Natural killer cell (primary cell): ENCODE results near the gene RBM20. TPM values are rescaled to one million over a fixed set of nuclear protein-coding genes. Genes with fewer than 3 reads are reported as not detected.

Experiments
- ATAC-seq, 3 donors: fragments of 150-1000 bp in 2 of 3; fragments of 200-7000 bp in 1 of 3; cut with Tn5 transposase; 1 replicate in 1 of 3; 2 replicates in 2 of 3; pipeline ENCODE4 v1.10.0; 2021; ENCODE audit warnings: mild to moderate bottlenecking in 2 of 3, moderate library complexity in 2 of 3
- DNase-seq, 2 donors: peaks; one replicate each; pipeline versions ENCODE4 v3.0.0 to v3.0.0-alpha.2; 2013 to 2021; ENCODE audit warnings: mixed read lengths in 1 of 2
- H3K27ac ChIP-seq: one replicate; pipeline ENCODE4 v1.5.1; 2013; ENCODE audit warnings: mild to moderate bottlenecking, low read length
- H3K27me3 ChIP-seq: one replicate; pipeline ENCODE4 v1.6.1; 2013; ENCODE audit warnings: low read length; ENCODE audit not compliant: control insufficient read depth, insufficient read depth
- H3K36me3 ChIP-seq: one replicate; pipeline ENCODE4 v1.6.1; 2013; ENCODE audit warnings: low read length; ENCODE audit not compliant: control insufficient read depth, insufficient read depth
- H3K4me1 ChIP-seq: one replicate; pipeline ENCODE4 v1.6.1; 2013; ENCODE audit warnings: low read length; ENCODE audit not compliant: control insufficient read depth, insufficient read depth
- H3K4me3 ChIP-seq: one replicate; pipeline ENCODE4 v1.5.1; 2013; ENCODE audit warnings: low read length
- H3K9me3 ChIP-seq: one replicate; pipeline ENCODE4 v1.6.1; 2013; ENCODE audit warnings: low read length; ENCODE audit not compliant: control insufficient read depth, insufficient read depth
- H3K27ac Mint-ChIP-seq, 2 donors: one replicate each; pipeline ENCODE4 v1.8.0; 2022; ENCODE audit warnings: mild to moderate bottlenecking in 2 of 2, mixed read lengths in 2 of 2, moderate library complexity in 1 of 2
- H3K27me3 Mint-ChIP-seq, 2 donors: one replicate each; pipeline ENCODE4 v1.8.0; 2022; ENCODE audit warnings: low read depth in 2 of 2, mixed read lengths in 2 of 2
- H3K36me3 Mint-ChIP-seq: one replicate; pipeline ENCODE4 v1.8.0; 2022; ENCODE audit warnings: mixed read lengths
- H3K4me1 Mint-ChIP-seq, 2 donors: one replicate each; pipeline ENCODE4 v1.8.0; 2022; ENCODE audit warnings: mixed read lengths in 2 of 2
- H3K4me3 Mint-ChIP-seq: one replicate; pipeline ENCODE4 v1.8.0; 2022; ENCODE audit warnings: mild to moderate bottlenecking, moderate library complexity, mixed read lengths
- H3K9me3 Mint-ChIP-seq, 2 donors: one replicate each; pipeline ENCODE4 v1.8.0; 2022; ENCODE audit warnings: mixed read lengths in 2 of 2
- WGBS: methylation state at CpG from one replicate; pipeline ENCODE4 v1.1.7; 2013; ENCODE audit warnings: missing lambda C conversion rate; ENCODE audit not compliant: insufficient coverage; 5-methylcytosine and 5-hydroxymethylcytosine counted together
- intact Hi-C: fragments of 100-400 bp; cut with micrococcal nuclease; formaldehyde crosslinking; loops from one replicate; pipeline ENCODE4 v1.14.2; 2022
- total RNA-seq, 4 donors: library from RNA; stranded (reverse); fragments of 120-200 nt in 1 of 4; gene quantifications; one replicate each; pipeline versions ENCODE4 v1.2.3 to v1.2.4, GENCODE V29; 2013 to 2022
- TF ChIP-seq, protein P1 (sequence below): fragments of 200-600 bp; IDR thresholded peaks from one replicate; pipeline ENCODE4 v1.8.0; 2022; ENCODE audit warnings: antibody characterized with exemption

The RBM20 gene
- total RNA-seq, 3 donors from 2014 or later (not counting 1 experiment from before 2014, with no cell fraction given), result 0.35 TPM; not detected in 2

DNA sequence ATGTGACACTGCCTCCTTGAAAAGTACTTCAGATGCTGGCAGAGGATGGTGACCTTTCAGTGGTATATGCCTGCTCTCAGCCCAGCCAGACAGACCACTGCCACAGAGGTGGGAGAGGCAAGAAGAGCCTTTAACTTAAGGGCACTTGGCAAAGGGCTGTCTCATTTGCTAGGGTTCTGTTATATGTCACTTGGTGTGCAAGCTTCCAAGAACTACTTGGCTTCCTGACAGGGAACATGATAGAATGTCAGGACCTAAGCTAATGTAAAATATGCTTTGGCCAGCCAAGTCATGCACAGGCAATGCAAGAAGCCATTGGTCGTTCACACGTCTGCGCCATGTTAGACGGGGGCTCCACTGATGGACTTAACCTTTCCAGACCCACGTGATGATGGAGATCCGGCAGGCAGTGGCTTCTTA is 54.7 kb downstream of the RBM20 start:
- Histone ChIP-seq H3K27ac (no peak overlapping the region), H3K9me3 (no peaks in the 10 kb centered on the region), H3K27me3 (no peaks in the 10 kb centered on the region), H3K4me3 (no peak overlapping the region), H3K36me3 (no peaks in the 10 kb centered on the region), H3K4me1 (no peaks in the 10 kb centered on the region)
- Mint-ChIP-seq H3K36me3 (no peaks in the 10 kb centered on the region), H3K4me3 (no peak overlapping the region), H3K27me3 (peaks cover 6 to 9% of the 10 kb centered on the region in 2 donors), H3K4me1 (no peaks in the 10 kb centered on the region), H3K9me3 (no peaks in the 10 kb centered on the region), H3K27ac (no peak overlapping the region)
- 98% methylated on average over 6 of the region's 6 CpGs for WGBS
- DNase-seq, result no peak
- ATAC-seq, result no peak
- intact Hi-C loops, result no loop called here
- TF ChIP-seq, protein P1, sequence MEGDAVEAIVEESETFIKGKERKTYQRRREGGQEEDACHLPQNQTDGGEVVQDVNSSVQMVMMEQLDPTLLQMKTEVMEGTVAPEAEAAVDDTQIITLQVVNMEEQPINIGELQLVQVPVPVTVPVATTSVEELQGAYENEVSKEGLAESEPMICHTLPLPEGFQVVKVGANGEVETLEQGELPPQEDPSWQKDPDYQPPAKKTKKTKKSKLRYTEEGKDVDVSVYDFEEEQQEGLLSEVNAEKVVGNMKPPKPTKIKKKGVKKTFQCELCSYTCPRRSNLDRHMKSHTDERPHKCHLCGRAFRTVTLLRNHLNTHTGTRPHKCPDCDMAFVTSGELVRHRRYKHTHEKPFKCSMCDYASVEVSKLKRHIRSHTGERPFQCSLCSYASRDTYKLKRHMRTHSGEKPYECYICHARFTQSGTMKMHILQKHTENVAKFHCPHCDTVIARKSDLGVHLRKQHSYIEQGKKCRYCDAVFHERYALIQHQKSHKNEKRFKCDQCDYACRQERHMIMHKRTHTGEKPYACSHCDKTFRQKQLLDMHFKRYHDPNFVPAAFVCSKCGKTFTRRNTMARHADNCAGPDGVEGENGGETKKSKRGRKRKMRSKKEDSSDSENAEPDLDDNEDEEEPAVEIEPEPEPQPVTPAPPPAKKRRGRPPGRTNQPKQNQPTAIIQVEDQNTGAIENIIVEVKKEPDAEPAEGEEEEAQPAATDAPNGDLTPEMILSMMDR, result no peak

DNA sequence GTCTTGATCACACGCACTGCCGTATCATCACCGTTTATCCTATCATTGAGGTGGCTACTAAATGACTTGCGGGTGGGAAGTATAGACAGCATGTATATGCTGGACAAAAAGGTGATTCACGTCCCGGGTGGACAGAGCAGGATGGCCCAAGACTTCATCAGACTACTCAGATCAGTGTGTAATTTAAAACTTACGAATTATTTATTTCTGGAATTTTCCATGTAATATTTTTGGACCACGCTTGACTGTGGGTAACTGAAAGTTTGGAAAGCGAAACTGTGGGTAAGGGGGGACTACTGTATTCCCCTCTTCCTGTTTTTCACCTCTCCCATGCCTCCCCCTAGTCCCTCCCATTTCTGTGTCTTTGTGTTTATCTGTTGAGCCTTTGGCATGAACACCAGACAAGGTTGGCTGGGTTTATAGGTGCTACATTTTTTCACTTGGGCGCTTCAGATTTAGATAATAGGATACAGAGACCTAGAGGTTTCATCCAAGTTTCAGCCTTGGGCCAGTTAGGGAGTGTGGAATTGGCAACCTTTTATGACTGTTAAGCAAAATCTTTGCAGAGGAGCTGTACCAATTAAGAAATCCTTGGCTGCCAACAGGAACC is 55.8 kb downstream of the RBM20 start:
- no peak for ATAC-seq
- WGBS, result 96% methylated on average over 9 of the region's 10 CpGs
- no peak overlapping the region for H3K27ac ChIP-seq
- intact Hi-C loops, result no loop called here
- no peak overlapping the region for H3K4me3 ChIP-seq
- no peak overlapping the region for H3K27ac Mint-ChIP-seq
- no peak overlapping the region for H3K4me3 Mint-ChIP-seq
- no peaks in the 10 kb centered on the region for H3K9me3 ChIP-seq
- DNase-seq, result no peak
- H3K27me3 ChIP-seq, result no peaks in the 10 kb centered on the region
- H3K36me3 Mint-ChIP-seq, result no peaks in the 10 kb centered on the region
- H3K4me1 Mint-ChIP-seq, result no peaks in the 10 kb centered on the region
- peaks cover 0 to 6% of the 10 kb centered on the region in 2 donors for H3K27me3 Mint-ChIP-seq
- TF ChIP-seq, protein P1, result no peak
- no peaks in the 10 kb centered on the region for H3K36me3 ChIP-seq
- no peaks in the 10 kb centered on the region for H3K4me1 ChIP-seq
- no peaks in the 10 kb centered on the region for H3K9me3 Mint-ChIP-seq

DNA sequence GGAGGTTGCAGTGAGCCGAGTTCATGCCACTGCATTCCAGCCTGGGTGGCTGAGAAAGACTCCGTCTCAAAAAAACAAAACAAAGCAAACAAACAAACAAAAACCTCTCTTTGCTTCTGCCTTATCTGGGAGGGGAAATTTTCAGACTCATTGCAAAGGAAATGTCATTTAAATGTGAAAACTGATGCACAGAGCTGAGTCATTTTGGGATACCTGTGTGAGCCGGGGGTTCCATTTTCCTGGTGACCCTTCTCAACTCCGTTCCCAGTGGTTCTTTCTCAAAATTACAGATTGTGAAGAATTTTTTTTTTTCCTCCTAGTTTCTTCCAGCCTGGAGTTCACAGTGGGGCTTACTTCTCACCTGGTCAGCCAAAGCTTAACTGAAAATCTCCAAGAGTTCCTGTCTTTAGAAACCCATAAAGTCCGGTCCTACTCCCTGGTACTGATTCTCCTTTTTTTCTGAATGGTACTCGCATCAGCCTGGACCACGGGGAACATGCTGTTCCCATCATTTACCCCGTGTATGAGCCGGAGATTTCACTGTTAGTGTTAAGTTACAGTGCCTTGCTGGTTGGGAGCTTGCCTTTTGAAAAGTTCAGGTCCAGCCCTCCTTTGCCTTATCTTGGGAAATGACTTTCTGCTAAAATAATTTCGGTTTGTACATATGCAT is 56.9 kb downstream of the RBM20 start:
- Histone ChIP-seq H3K4me3 (no peak overlapping the region), H3K9me3 (no peaks in the 10 kb centered on the region), H3K36me3 (no peaks in the 10 kb centered on the region), H3K27me3 (no peaks in the 10 kb centered on the region), H3K4me1 (no peaks in the 10 kb centered on the region), H3K27ac (no peak overlapping the region)
- no peak overlapping the region for H3K27ac Mint-ChIP-seq
- WGBS, result 92% methylated on average over 8 of the region's 10 CpGs
- DNase-seq (no peak), ATAC-seq (no peak)
- TF ChIP-seq, protein P1, result no peak
- peaks cover 0 to 6% of the 10 kb centered on the region in 2 donors for H3K27me3 Mint-ChIP-seq
- intact Hi-C loops, result no loop called here
- no peaks in the 10 kb centered on the region for H3K36me3 Mint-ChIP-seq
- no peak overlapping the region for H3K4me3 Mint-ChIP-seq
- no peaks in the 10 kb centered on the region for H3K4me1 Mint-ChIP-seq
- H3K9me3 Mint-ChIP-seq, result no peaks in the 10 kb centered on the region
